Activated CD4-positive, alpha-beta T cell treated with anti-CD3 and anti-CD28 coated beads, Interleukin-2, Interleukin-6, amounts not matched to agents 100 ng/mL and 50 ng/mL, durations not matched to agents 16 hours and 8 hours (primary cell): Measurements from ENCODE around the gene FAM111A.

Experiments used
- DNase-seq: peaks from one replicate; pipeline ENCODE4 v3.0.0-alpha.2; 2020

The FAM111A gene

DNA sequence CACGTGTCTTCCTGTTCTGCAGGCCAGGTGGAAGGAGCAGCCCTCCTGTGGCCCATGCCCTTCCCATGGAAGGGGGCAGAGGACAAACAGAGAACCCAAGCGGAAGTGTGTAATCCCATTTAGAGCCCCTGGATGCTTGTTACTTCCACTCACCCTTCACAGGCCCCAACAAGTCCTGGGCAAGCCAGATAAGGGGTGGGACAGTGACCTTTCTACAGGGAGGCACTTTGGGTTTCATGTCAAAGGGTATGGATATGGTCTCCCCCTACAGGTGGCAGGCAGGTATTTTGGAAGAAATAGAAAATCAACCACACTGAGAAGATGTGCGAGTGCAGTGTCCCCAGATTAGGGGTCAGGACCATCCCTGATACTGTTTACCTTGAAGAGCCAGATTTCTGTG is 58.7 kb downstream of the FAM111A start:
- no peak for DNase-seq
